NCI-H82 (cell line): Measurements from ENCODE around the gene FAM177B.

Experiments used
- DNase-seq: peaks from one replicate; lab custom pipeline; 2025; lab: John Stamatoyannopoulos, UW

The FAM177B gene

DNA sequence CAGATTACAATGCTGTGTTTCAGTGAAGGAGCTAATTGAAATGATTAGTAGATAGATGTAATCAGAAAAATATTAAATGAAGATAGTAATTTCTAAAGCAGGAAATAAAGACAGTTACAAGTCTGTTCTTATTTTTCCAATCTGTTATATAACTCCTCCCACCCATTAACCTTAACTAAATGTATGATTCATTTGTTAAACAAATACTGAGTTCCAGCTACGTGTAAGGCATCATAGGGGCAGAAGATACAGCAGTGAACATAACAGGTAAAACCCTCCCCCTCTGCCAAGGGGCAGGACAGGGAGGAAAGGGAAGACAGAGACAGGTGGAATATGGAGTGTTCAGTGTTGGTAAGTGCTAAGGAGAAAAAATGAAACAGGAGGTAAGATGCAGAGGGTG, at the start of gene FAM177B:
Gene FAM177B, plus strand, starts transcription at position 231 of the 400 bp plus-strand sequence. CDS start 9,344 bp downstream, outside the sequence.
- no peak for DNase-seq

DNA sequence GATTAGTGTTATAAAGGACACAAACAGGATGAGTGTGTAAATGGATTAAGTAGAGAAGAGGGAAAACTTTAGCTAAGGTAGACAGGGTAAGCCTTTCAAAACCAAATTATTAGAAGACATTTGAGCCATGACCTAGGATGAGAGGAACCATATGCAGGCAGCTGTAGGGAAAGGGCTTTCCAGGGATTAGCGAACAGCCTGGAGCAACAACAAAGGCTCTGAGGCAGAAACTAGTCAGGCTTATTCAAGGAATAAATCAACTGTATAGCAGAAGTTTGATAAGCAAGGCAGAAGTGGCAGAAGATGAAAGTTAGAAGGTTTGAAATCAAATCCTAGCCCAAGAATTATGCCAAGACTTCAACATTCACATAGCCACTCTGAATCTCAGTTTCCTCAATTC, 46.0 kb upstream of the FAM177B start:
- DNase-seq = peak; percentile 94

DNA sequence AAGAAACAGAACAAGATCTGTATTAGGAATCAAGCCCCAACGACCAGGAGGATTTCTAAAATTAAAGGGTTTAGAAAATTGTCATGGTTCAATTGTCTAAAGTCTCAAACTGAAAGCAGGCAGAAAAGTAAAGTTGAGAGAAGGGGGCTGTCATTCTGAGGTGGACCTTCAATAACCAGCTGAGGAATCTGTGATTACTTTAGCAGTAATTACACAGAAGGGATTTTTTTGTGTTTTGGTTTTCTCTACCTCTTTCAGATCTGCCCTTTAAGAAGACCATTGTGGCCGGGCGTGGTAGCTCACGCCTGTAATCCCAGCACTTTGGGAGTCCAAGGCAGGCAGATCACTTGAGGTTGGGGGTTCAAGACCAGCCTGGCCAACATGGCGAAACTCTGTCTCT, 42.1 kb upstream of the FAM177B start:
- DNase-seq = no peak

- no peak for DNase-seq
Measured at GRCh38 chr1:222696741-222697140, 40.3 kb upstream of the FAM177B start.

DNA sequence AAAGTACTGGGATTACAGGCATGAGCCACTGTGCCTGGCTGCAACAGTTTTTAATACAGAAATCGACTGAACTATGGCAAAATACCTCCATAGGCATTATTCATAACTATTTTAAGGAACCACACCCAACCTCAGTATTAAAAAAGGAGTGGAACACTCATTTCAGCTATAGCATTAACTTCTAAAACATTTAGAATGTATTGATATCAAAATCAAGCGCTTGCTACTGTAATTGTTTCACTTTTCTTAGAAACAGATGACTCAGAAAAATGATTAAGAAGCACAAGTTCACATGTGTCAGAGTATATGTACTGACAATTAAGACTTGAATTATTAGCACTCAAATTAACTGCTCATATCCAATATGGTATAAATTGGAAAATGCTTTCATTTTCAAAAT, 39.8 kb upstream of the FAM177B start:
- DNase-seq = no peak

DNA sequence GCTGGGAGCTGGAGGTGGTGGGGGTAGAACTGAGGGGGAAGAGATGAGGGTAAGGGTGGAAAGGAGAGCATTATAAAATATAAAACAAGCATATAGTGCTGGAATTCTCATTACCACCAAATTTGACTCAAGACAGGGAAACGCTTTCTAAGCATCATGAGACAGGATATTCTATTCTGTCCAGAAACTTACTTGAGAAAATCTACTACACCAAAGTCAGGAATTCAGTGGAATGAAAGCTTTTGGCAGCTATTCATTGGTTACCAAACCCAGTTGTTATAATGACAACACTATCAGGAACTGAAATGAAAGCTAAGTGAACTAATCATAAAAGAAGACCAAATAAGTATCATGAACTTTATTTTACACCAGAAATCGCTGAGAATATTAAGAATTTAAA, 39.2 kb upstream of the FAM177B start:
- no peak for DNase-seq

GRCh38 chr1:222702210-222702609, 34.8 kb upstream of the FAM177B start:
- no peak for DNase-seq

- no peak for DNase-seq
Measured at GRCh38 chr1:222704260-222704659, 32.7 kb upstream of the FAM177B start.

GRCh38 chr1:222706815-222707214, 30.2 kb upstream of the FAM177B start:
- no peak for DNase-seq

GRCh38 chr1:222709700-222710153, 27.3 kb upstream of the FAM177B start:
- no peak for DNase-seq

- DNase-seq = peak; percentile 75
Measured at GRCh38 chr1:222711319-222712252, 25.4 kb upstream of the FAM177B start.

DNA sequence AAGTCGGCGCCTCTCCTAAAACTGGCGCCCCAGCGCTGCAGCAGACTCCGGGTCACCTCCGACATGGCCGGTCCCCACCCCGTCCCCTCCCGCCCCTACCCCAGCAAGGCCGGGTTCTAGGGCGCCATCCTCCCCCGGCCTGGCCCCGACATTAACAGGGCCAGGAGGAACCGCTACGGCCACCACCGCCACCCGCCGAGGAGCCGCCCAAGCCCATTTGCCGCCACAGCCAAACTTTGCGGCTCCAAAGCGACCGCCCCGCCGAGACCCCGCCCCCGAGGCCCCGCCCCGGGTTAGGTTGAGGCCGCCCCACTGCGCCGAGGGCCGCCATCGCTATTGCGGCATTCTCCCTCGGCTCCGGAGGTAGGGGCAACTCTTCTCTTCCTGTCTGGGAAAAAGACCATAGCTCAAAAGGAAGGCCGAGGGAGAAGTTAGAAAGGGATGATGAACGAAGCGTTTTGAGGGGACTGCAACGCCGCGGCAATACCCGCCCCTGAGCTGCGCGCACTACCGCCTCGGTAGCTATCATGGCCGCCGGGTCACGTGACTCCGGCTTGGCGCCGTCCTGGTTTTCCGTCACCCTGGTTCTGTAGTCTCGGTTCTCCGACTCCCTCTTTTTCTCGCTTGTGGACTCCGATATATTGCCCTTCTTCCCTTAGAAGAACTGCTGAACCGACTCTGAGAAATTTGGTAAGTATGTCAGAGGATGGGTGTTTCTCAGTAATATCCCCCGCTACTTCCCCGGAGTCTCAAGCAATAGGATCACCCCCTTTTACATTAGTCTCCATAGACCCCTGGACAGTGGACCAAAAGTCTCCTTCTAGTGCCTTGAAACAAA, 24.5 kb upstream of the FAM177B start, which contains the start of the genes AIDA and BROX:
Gene AIDA, minus strand, starts transcription at position 239 of the 838 bp plus-strand sequence. Its CDS starts 174 bp downstream, at position 65.
Gene BROX, plus strand, starts transcription at position 312 of the 838 bp plus-strand sequence. CDS start 3,136 bp downstream, outside the sequence.
- peak; percentile 93 for DNase-seq

- DNase-seq = peak; percentile 99
Measured at GRCh38 chr1:222713091-222713961, 23.7 kb upstream of the FAM177B start.

- DNase-seq = no peak
Measured at GRCh38 chr1:222716393-222716792, 20.6 kb upstream of the FAM177B start.

- no peak for DNase-seq
Measured at GRCh38 chr1:222728746-222729145, 8.3 kb upstream of the FAM177B start.

GRCh38 chr1:222730866-222731265, 6.1 kb upstream of the FAM177B start:
- DNase-seq = no peak

DNA sequence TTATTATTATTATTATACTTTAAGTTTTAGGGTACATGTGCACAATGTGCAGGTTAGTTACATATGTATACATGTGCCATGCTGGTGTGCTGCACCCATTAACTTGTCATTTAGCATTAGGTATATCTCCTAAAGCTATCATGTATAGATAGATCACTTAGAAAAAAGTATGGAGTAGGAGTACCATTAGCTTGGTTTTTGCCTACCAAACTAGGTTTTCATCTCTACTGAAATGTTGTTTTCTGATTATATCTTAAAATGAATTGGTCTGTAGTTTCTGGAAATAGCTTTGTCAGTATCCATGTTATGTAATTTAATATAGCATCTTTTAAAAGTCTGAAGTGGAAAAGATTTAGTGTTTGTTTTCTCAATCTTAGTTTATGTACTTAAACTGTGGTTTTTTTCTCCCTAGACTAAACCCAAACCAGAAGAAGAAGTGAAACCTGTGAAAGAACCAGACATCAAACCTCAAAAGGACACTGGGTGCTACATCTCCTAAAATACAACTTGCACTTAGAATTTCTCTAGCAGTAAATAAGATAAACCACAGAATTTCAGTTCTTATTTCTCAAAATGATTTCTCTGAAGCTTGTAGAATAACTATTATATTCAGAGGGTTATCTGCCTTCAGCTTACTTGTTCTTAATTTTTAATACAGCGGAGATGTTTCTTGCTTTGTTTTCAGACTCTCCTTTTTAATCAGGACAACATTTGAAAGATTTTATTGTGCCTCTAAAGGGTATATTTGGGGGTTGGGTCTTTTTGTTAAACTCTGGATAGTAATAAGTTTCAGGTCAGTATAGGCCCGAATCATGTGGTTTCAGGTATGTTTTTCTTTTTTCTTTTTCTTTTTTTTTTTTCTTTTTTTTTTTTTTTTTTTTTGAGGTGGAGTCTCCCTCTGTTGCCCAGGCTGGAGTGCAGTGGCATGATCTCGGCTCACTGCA, 4.5 kb upstream of the FAM177B start:
- no peak for DNase-seq

- no peak for DNase-seq
Measured at GRCh38 chr1:222734740-222735139, 2.3 kb upstream of the FAM177B start.

DNA sequence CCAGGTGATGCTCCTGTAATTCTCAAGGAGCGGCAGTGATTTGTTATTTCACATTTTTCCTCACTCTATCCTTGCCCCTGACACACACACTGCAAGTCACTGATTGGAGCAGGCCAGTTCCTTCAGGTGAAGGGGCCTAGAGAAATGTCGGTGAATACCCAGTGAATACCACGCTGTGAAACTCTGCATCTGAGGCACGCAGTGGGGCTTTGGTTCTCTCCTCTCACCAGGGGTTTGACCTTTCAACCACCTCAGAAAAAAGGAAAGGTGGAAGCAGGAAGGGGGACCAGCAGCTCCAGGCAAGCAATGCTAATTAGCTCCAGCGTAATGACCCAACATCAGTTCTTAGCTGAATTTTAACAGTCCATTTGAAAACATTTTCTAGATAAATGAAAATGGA, 532 bp upstream of the FAM177B start:
- no peak for DNase-seq

DNA sequence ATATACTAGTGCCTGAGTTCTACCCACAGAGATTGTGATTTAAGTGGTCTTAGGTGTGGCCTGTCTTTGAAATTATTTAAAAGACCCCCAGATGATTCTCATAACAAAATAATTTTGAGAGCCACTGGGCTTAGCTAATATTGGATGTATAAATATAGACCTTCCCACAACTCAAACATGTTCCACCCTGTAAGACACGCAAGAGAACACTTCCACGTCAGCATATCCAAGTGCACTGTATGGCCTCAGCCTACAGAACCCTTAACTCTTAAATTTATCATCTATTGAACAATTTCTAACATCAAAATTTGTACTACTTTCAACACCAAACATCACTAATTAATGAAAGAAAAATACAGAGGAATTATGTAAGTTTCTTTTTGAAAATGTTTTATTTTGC, 2.5 kb downstream of the FAM177B start:
- DNase-seq = no peak
